Glomerular visceral epithelial cell (primary cell): Measurements from ENCODE around the gene LCE1C.

Source experiments
- DNase-seq: peaks from one replicate; pipeline ENCODE4 v3.0.0-alpha.2; 2016; ENCODE audit errors: extremely low spot score

LCE1C gene, protein sequence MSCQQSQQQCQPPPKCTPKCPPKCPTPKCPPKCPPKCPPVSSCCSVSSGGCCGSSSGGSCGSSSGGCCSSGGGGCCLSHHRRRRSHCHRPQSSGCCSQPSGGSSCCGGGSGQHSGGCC

DNA sequence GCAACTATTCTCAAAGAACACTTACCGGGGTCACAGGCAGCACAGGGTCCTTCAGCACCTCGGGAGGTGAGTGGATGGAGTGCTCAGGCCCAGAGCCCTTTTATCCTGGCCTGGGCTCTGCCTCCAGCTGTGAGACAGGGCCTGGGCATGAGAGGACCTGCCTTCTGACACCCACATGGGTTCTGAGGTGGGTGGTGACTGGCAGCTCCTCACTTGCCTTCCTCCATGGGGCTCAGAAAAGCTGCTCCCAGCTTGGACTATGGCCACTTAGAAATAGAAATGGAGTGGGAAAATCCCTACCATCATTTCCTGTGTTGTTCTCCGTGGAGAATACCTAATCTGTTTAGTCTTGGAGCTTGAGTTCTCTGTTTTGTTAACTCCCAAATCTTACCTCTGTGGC, at the start of gene LCE1C:
TSS of gene LCE1C (minus strand) at position 76 of the 400 bp plus-strand sequence. CDS start 1,173 bp downstream, outside the sequence.
- DNase-seq, result no peak

DNA sequence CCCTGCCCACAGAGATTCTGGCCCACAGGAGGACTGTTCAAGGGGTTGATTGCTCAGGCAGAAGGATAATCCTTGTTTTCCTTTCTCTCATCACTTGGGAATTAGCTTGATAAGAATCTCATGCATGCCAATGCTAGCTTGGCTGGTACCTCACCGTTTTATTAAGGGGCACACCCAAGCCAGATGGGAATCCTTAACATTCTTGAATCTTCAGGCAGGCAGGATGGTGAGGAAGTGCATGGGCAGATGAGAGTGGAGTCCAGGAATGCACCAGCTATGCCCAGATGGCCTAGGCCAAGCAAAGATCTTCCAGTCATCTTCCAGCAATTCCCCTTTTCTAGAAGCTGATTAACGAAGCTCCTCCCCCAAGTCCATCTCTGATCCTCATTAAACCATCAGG, 49.2 kb upstream of the LCE1C start:
- DNase-seq, result no peak

DNA sequence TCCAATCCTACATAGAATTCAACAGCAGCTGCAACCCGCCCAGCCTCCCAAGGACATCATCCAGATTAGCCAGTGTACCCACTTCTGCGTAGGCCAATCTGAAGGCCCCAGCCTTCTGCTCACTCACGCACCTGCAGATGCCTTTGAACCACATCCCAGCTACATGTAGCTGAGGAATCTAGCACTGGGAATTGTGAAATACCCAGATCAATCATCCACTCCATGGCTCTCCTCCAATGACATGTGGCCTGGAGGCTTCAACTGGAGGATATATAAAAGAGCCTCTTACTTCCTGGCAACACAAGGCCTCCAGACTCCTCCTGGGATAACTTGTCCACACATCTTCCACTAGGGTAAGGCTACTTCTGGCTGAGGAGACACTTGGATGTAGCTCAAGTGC, 36.1 kb upstream of the LCE1C start, which contains the start of gene LCE6A:
TSS of gene LCE6A (plus strand) at position 301 of the 400 bp plus-strand sequence. CDS start 665 bp downstream, outside the sequence.
- no peak for DNase-seq

DNA sequence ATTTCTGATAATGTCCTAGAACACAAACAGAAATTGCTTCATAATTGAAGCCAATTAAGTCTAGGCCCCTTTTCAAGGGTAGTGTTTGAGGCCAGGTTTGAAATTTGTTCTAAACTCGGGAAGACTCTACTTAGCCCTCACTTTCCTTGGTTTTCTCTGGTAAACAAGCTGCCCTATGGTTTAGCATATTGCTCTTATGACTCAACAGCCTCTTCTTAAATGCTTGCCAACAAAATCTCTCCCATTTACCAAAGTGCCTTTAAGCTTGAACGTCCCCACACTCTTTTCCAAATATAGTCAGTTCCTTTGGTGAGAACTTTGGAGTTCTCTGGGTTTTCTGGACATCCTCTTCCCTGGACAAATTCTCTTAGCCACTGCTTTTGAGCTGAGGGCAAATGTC, 30.4 kb upstream of the LCE1C start:
- DNase-seq, result no peak

DNA sequence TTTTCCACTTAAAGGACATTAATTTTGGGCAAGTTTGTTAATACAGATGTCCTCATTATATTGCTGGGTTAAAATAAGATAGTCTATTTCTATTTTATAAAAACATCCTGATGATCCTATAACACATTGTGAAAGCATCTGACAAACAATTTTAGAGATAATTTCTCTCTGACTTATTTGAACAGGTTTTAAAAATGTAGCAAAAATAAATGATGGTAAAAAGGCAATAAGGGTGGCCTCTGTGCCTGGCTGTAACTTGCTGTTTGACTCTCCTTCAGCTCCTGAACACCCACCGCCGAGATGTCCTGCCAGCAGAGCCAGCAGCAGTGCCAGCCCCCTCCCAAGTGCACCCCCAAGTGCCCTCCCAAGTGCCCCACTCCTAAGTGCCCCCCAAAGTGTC, 20.7 kb upstream of the LCE1C start, which contains the start of gene LCE1A:
TSS of gene LCE1A (plus strand) at position 301 of the 400 bp plus-strand sequence. CDS start at position 301, 0 bp downstream.
- DNase-seq, result no peak

- DNase-seq, result no peak
Observed at GRCh38 chr1:152824964-152825363, 18.5 kb upstream of the LCE1C start.

DNA sequence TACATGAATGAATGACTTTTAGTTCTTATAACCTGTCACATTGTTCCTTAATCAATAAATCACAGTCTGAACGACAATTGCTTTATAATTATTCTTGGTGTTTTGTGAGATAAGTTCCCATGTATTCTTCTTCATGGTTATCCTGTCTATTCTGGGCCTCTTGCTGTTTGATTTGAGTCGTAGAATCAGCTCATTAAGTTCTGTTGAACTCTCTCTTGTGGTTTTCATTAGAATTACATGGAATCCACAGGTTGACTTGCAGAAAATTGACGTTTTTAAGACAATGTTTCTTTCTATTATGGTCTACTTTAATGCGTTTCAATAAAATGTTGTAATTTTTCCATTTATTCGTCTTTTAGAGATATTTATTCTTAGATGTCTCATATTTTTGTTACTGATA, 16.8 kb upstream of the LCE1C start:
- DNase-seq, result no peak

DNA sequence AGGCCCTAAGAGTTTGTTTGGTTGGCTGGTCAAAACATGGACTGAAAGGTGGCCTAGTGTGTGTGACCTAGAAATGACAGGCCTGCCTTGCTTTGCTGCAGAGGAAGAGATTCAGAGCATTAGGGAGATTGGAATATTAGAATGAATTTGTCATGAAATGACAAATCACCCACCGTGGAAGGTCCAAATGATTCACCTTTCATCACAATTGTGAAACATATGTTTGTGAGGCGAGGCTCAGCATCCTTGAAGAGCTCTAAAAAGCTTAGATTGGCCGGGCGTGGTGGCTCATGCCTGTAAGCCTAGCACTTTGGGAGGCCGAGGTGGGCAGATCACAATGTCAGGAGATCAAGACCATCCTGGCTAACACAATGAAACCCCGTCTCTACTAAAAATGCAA, 10.9 kb upstream of the LCE1C start:
- no peak for DNase-seq

DNA sequence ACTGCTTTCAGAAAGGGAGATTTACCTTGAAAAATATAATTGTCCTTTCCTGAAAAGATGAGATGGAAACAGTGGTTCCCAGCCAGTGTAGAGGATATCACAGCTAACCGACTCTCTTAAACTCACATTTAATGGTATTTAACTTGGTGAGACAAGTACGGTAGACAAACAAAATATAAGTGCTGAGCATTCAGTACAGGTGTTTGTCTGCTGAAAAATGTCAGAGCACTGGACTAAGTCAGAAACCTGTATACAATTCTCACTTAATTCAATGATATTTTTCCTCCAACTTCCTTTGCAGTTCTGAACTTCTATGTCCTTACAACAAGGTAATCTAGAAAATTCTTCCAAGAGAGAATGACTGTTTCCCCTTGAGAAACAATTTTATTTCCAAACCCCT, 5.2 kb upstream of the LCE1C start, which contains the start of gene LCE1B:
TSS of gene LCE1B (plus strand) at position 301 of the 400 bp plus-strand sequence. CDS start 476 bp downstream, outside the sequence.
- DNase-seq, result no peak

DNA sequence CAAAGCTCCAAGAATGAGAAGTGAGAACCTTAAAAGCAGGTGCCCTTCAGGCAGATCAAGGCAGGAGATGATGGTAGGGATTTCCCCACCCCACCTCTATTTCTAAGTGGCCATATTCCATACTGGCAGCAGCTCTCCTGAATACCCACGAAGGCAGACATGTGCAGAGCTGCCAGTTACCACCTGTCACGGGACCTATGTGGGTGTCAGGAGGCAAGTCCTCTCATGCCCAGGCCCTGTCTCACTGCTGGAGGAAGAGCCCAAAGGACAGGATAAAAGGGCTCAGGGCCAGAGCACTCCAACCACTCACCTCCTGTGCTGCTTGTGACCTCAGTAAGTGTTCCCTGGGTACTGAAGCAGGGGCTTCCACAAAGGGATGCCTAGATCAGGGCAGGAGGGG, 4.6 kb upstream of the LCE1C start:
- no peak for DNase-seq

- no peak for DNase-seq
Observed at GRCh38 chr1:152801333-152801732, 5.1 kb downstream of the LCE1C start.

GRCh38 chr1:152796421-152796820, 10.0 kb downstream of the LCE1C start, which contains the start of gene LCE1D:
Gene LCE1D, plus strand, starts transcription at chr1:152796721. Its CDS starts 1,074 bp downstream, at chr1:152797795.
- no peak for DNase-seq

DNA sequence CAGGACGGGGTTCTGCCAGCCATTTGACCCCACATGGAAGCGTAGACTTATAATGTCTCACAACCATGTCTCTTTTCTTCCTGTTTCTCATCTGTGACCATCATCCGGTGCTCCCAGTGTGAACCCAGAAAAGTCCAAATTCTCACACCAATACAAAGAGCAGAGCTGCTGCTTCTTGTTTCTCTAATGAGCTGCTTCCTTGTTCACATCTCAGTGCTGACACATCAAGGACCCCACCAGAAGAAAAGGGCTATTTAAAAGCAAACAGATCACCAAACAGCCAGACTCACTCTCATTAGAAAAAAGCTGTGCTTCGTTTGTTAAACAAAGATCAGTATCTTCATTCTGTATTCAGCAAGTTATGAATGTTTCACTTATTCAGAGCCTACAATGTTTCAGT, 10.8 kb downstream of the LCE1C start:
- no peak for DNase-seq

DNA sequence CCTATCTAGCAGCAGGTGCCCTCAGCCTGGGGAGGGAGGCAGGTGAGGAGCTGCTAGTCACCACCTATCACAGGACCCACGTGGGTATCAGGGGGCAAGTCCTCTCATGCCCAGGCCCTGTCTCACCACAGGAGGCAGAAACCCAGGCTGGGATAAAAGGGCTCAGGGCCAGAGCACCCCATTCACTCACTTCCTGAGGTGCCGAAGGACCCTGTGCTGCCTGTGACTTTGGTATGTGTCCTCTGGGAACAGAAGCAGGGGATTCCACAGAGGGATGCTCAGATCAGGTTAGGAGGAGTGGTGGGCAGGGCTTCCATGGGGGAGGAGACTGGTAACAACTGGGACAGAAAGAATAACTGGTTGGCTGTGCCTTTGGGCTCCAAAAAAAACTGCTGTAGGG, 20.4 kb downstream of the LCE1C start, which contains the start of gene LCE1E:
TSS of gene LCE1E (plus strand) at position 181 of the 400 bp plus-strand sequence. CDS start 1,043 bp downstream, outside the sequence.
- no peak for DNase-seq

DNA sequence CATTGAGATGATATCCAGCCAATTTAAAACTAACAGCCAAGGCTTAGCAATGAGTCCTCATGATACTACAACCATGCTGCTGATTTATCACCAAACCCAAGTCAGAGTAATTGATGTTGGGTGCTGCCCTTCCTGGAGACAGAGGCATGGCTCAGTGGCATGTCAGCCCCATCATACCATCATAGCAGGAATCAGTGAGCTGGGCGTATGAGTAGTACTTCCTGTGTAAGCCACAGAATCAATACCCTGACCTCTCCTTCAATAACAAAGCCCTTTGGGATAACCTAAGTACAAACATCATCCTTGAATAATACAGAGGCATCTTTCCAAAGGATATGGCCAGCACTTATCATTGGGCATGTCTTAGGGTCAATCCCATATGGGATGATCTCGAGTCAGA, 23.4 kb downstream of the LCE1C start:
- DNase-seq, result no peak

DNA sequence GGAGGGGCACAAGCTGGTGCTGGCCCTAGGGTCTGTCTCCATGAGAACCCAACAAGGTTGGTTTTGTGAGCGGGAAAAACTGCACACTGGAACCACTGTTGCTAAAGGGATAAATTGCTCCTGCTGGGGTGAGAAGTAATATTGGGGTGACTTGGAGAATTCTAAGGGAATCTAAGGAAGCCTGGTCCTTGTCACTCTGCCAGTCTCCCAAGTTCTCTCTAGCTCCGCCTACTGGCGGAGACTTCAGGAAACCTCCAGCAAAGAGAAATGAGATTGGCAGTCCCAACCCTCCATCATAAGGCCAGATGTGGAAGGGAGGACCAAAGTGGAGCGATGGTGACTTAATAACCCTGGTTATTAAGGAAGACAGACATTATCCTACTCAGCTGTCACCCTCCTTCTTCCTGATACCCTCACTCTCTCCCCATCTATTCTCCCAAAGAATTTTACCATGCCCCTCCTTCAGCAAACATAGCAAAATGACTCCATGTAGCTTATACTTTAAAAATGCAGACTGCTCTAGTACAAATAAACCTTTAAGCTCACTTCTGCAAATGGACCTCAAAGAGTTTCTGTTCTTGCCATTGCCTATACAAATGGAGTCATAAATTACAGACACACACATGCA, 28.8 kb downstream of the LCE1C start:
- DNase-seq, result no peak

- no peak for DNase-seq
Observed at GRCh38 chr1:152776361-152776760, 30.1 kb downstream of the LCE1C start.

DNA sequence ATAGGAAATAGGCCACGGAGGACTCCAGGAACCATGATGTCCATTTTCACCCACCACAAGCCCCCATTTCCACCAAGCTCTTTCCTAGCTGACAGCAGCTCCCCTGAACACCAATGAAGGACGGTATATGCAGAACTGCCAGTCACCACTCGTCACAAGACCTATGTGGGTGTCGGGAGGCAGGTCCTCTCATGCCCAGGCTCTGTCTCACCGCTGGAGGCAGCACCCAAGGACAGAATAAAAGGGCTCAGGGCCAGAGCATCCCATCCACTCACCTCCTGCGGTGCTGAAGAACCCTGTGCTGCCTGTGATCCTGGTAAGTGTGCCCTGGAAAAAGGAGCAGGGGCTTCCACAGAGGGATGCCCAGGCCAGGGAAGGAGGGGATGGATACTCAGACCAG, 31.6 kb downstream of the LCE1C start, which contains the start of gene LCE1F:
TSS of gene LCE1F (plus strand) at position 266 of the 400 bp plus-strand sequence. CDS start 1,232 bp downstream, outside the sequence.
- DNase-seq, result no peak

DNA sequence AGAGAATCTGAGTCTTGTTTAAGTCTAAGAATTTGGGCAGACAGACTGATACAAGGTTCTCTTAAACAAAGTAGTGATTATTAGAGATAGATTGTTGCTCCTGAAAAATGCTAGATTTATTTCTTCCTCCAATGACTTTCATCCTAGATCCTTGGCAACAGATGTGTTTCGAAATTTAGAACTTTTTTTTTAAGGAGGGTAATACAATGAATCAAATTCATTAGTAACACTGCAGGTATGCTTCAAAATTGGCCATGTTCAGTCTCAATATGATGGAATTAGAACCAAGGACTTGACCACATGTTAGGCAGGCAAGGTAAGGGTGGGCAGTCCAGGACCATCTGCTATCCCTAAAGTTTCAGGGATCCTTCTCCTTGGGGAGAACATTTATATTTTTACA, 36.0 kb downstream of the LCE1C start:
- no peak for DNase-seq

- DNase-seq, result no peak
Observed at GRCh38 chr1:152768847-152769533, 37.5 kb downstream of the LCE1C start.

- DNase-seq, result no peak
Observed at GRCh38 chr1:152761609-152762213, 44.7 kb downstream of the LCE1C start.

DNA sequence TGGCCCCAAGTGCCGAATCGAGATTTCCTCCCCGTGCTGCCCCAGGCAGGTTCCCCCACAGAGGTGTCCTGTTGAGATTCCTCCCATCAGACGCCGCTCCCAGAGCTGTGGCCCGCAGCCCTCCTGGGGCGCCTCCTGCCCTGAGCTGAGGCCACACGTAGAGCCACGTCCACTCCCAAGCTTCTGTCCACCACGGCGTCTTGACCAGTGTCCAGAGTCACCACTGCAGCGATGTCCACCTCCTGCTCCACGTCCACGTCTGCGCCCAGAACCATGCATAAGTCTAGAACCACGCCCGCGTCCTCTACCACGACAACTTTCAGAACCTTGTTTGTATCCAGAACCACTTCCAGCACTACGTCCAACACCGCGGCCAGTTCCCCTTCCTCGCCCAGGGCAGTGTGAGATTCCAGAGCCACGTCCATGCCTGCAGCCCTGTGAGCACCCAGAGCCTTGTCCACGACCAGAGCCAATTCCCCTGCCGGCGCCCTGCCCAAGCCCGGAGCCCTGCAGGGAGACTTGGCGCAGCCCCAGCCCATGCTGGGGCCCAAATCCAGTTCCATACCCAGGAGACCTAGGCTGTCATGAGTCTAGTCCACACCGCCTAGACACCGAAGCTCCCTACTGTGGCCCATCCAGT, 45.8 kb downstream of the LCE1C start:
- DNase-seq, result no peak
